Muscle of leg (tissue), 11 donors: ENCODE results near the gene ARID4B. TPM values are rescaled to one million over a fixed set of nuclear protein-coding genes. Genes with fewer than 3 reads are reported as not detected.

Experiments used
- DNase-seq: peaks from one replicate; pipeline ENCODE4 v3.0.0; 2013
- H3K27ac ChIP-seq: one replicate; pipeline ENCODE4 v1.5.1; 2013; ENCODE audit warnings: mild to moderate bottlenecking, low read length, control low read depth
- H3K27me3 ChIP-seq: one replicate; pipeline ENCODE4 v1.6.1; 2013; ENCODE audit warnings: low read length; ENCODE audit not compliant: control insufficient read depth, insufficient read depth
- H3K36me3 ChIP-seq: one replicate; pipeline ENCODE4 v1.6.1; 2013; ENCODE audit warnings: low read length; ENCODE audit not compliant: control insufficient read depth, insufficient read depth
- H3K4me1 ChIP-seq: one replicate; pipeline ENCODE4 v1.6.1; 2013; ENCODE audit warnings: low read length; ENCODE audit not compliant: control insufficient read depth, insufficient read depth
- H3K4me3 ChIP-seq: one replicate; pipeline ENCODE4 v1.5.1; 2013; ENCODE audit warnings: low read length, control low read depth
- H3K9me3 ChIP-seq: replicated peaks from 2 replicates; pipeline ENCODE4 v1.6.1; 2013; ENCODE audit warnings: low read depth, low read length; ENCODE audit not compliant: control insufficient read depth
- WGBS: methylation state at CpG from one replicate; pipeline ENCODE4 v1.1.5; 2013; ENCODE audit warnings: missing lambda C conversion rate; ENCODE audit not compliant: insufficient coverage; 5-methylcytosine and 5-hydroxymethylcytosine counted together
- polyA plus RNA-seq, 8 donors: library from polyadenylated mRNA; unstranded; fragments of 120-200 nt; gene quantifications; one replicate each; pipeline versions ENCODE4 v1.2.1 to v1.2.3, GENCODE V29; 2013; ENCODE audit warnings: inconsistent platforms in 1 of 8, low replicate concordance in 1 of 8; ENCODE audit not compliant: insufficient read length in 8 of 8, insufficient read depth in 1 of 8
- total RNA-seq: library from RNA; stranded (reverse); fragments of 120-200 nt; gene quantifications from one replicate; pipeline ENCODE4 v1.2.4, GENCODE V29; 2013

Gene ARID4B
- total and polyA plus RNA-seq, 9 donors, result 15.2 to 26.5 (median 20.9) TPM

GRCh38 chr1:235302143-235302542 is 25.8 kb downstream of the ARID4B start:
- Histone ChIP-seq H3K4me3 (no peak overlapping the region), H3K36me3 (no peaks in the 10 kb centered on the region), H3K9me3 (no peaks in the 10 kb centered on the region), H3K27me3 (no peaks in the 10 kb centered on the region), H3K4me1 (no peaks in the 10 kb centered on the region), H3K27ac (no peak overlapping the region)
- no peak for DNase-seq
- no CpG with 5 or more reads among the region's 1 CpG for WGBS

GRCh38 chr1:235299169-235299858 is 28.7 kb downstream of the ARID4B start:
- H3K9me3 ChIP-seq, result peaks cover 2% of the 10 kb centered on the region
- H3K4me3 ChIP-seq, result no peak overlapping the region
- H3K27ac ChIP-seq, result no peak overlapping the region
- DNase-seq, result no peak
- H3K27me3 ChIP-seq, result no peaks in the 10 kb centered on the region
- 80% methylated on average over 1 of the region's 10 CpGs for WGBS
- H3K36me3 ChIP-seq, result no peaks in the 10 kb centered on the region
- H3K4me1 ChIP-seq, result no peaks in the 10 kb centered on the region

DNA sequence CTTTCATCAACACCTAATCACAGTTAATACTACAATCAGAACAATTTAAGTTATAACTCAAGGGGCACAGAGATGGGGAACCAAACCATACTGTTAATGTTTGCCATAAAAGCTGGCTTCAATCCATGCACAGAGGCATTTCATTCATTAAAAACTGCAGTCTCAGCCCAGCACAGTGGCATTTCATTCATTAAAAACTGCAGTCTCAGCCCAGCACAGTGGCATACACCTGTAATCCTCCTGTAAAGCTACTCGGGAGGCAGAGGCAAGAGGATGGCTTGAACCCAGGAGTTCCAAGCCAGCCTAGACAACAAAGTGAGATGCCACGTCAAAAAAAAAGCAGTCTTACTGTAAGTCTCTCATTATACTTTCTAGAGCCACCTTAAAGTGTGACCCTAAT is 29.2 kb downstream of the ARID4B start:
- H3K9me3 ChIP-seq, result peaks cover 2% of the 10 kb centered on the region
- no peak overlapping the region for H3K4me3 ChIP-seq
- 33% methylated on average over 1 of the region's 2 CpGs for WGBS
- no peak overlapping the region for H3K27ac ChIP-seq
- DNase-seq, result no peak
- no peaks in the 10 kb centered on the region for H3K27me3 ChIP-seq
- H3K36me3 ChIP-seq, result no peaks in the 10 kb centered on the region
- H3K4me1 ChIP-seq, result no peaks in the 10 kb centered on the region

DNA sequence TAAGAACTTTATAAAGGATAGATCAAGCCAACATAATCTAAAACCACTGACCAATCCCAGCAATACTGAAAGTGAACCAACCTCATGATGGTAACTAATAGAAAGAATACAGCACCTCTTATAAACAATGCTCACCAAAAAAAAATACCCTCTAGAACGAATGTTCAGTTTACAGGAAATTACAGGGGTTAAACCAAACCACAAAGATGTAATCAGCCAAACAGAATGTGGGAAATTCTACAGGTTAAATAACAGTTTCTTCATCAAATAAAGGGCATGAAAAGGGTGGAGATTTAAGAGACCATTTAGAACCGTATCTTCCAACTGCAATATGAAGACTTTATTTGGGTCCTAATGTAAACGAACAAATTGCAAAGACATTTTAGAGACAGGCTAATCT is 30.4 kb downstream of the ARID4B start:
- Histone ChIP-seq H3K27me3 (no peaks in the 10 kb centered on the region), H3K36me3 (no peaks in the 10 kb centered on the region), H3K4me1 (no peaks in the 10 kb centered on the region), H3K27ac (no peak overlapping the region), H3K9me3 (peaks cover 2% of the 10 kb centered on the region), H3K4me3 (no peak overlapping the region)
- no peak for DNase-seq
- WGBS, result 100% methylated on average over 1 of the region's 3 CpGs

DNA sequence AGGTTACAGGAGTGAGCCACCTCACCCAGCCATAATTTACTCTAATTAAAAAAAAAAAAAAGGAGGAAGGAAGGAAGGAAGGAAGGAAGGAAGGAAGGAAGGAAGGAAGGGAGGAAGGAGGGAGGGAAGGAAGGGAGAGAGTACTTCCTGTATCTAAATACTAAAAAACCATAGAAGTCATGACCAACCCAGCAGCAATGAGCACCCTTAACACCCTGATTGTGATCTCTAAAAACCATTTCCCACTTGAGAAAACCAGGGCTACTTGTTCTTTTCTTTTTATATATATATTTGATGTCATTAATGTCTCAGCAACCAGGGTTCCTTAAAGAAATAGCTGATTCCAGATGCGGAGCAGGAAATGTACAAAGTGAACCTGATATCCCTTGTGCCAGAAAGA is 31.2 kb downstream of the ARID4B start:
- Histone ChIP-seq H3K36me3 (no peaks in the 10 kb centered on the region), H3K4me1 (no peaks in the 10 kb centered on the region), H3K4me3 (no peak overlapping the region), H3K27ac (no peak overlapping the region), H3K9me3 (peaks cover 2% of the 10 kb centered on the region), H3K27me3 (no peaks in the 10 kb centered on the region)
- WGBS, result 100% methylated on average over 1 of the region's 1 CpG
- DNase-seq, result no peak

DNA sequence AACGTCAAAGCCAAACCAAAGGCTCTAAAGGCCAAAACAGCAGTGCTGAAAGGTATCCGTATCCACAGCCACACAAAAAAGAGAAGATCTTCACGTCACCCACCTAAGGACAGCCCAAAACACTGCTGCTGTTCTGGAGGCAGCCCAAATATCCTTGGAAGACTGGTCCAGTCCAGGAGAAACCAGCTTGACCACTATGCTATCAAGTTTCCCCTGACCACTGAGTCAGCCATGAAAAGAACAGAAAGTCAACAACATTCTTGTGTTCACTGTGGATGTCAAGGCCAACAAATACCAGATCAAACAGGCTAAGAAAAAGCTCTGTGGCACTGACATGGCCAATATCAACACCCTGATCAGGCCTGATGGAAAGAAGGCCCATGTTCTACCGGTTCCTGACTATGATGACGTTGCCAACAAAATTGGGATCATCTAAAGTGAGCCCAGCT is 32.1 kb downstream of the ARID4B start:
- Histone ChIP-seq H3K27ac (no peak overlapping the region), H3K4me1 (no peaks in the 10 kb centered on the region), H3K9me3 (peaks cover 2% of the 10 kb centered on the region), H3K27me3 (no peaks in the 10 kb centered on the region), H3K36me3 (no peaks in the 10 kb centered on the region), H3K4me3 (no peak overlapping the region)
- DNase-seq, result no peak
- 86% methylated on average over 3 of the region's 5 CpGs for WGBS

DNA sequence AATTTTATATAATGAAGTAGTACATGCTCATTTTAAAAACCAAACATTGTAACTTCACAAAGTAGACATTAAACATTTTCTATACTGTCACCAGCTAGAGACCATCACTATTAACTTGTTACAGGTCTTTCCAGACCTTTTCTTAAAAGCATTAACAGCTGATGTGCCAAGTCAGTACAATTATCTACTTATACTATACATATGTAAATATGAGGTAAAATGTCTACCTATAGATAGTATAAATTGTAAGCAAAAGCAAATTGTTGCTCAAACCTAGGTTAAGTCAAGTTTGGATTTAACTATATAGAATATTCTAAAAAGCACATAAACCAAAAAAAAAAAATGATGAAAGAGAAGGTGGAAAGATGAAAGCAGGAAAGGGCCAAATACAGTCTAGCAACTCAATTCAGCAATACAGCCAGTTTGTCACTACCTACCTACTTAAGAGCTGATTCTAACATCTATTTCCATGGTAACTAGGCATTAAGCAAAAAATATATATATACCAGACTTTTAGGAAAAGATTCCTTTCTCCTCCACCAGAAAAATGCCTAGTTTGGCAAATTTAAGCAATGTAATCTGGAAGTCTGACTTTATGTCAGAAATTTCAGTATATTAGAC is 34.5 kb downstream of the ARID4B start:
- peak; percentile 43 for DNase-seq
- H3K4me1 ChIP-seq, result no peaks in the 10 kb centered on the region
- no peaks in the 10 kb centered on the region for H3K27me3 ChIP-seq
- peaks cover 2% of the 10 kb centered on the region for H3K9me3 ChIP-seq
- H3K4me3 ChIP-seq, result no peak overlapping the region
- no peak overlapping the region for H3K27ac ChIP-seq
- H3K36me3 ChIP-seq, result no peaks in the 10 kb centered on the region

GRCh38 chr1:235292790-235293189 is 35.2 kb downstream of the ARID4B start:
- no peaks in the 10 kb centered on the region for H3K27me3 ChIP-seq
- H3K9me3 ChIP-seq, result peaks cover 2% of the 10 kb centered on the region
- no peak overlapping the region for H3K4me3 ChIP-seq
- WGBS, result no CpG with 5 or more reads among the region's 4 CpGs
- no peaks in the 10 kb centered on the region for H3K4me1 ChIP-seq
- H3K27ac ChIP-seq, result no peak overlapping the region
- DNase-seq, result no peak
- no peaks in the 10 kb centered on the region for H3K36me3 ChIP-seq

DNA sequence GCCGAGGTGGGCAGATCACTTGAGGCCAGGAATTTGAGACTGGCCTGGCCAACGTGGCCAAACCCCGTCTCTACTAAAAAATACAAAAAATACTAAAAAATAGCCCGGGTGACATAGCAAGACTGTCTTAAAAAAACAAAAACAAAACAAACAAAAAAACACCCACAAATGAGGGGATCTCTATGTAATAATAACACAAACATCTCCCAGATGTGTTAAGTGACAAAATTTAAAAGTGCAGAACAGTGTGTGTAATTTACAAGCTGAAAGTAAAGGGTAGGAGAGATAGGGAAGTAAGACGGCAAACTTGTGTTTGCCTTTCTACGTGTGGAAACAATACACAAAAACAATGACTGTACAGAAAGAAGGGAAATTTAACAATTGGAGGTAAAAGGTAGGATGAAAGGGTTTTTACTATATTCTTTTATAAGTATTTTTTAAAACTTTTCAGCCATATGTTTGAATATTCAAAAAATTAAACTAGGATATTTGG is 36.3 kb downstream of the ARID4B start:
- WGBS, result no CpG with 5 or more reads among the region's 6 CpGs
- no peak for DNase-seq
- no peaks in the 10 kb centered on the region for H3K36me3 ChIP-seq
- no peak overlapping the region for H3K27ac ChIP-seq
- no peaks in the 10 kb centered on the region for H3K27me3 ChIP-seq
- no peaks in the 10 kb centered on the region for H3K4me1 ChIP-seq
- no peak overlapping the region for H3K4me3 ChIP-seq
- peaks cover 2% of the 10 kb centered on the region for H3K9me3 ChIP-seq

DNA sequence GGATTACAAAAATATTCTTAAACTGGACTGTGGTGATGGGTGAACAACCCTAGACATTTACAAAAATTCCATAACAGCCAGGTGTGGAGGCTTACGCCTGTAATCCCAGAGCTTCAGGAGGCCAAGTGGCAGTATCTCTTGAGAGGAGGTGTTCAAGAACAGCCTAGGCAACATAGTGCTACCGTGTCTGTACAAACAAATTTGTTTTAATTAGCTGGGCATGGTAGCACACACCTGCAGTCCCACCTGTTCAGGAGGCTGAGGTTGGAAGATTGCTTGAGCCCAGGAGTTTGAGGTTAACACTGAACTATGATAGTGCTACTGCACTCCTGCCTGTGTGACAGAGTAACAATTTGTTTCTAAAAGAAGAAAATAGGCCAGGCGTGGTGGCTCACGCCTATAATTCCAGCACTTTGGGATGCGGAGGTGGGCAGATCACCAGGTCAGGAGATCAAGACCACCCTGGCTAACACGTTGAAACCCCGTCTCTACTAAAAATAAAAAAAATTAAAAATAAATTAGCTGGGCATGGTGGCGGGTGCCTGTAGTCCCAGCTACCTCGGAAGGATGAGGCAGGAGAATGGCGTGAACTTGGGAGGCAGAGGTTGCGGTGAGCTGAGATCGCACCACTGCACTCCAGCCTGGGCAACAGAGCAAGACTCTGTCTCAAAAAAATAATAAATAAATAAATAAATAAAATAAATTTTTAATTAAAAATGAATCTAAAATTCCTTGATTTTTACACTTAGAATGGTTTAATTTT is 37.1 kb downstream of the ARID4B start:
- Histone ChIP-seq H3K27me3 (no peaks in the 10 kb centered on the region), H3K4me1 (no peaks in the 10 kb centered on the region), H3K9me3 (no peaks in the 10 kb centered on the region), H3K27ac (no peak overlapping the region), H3K36me3 (no peaks in the 10 kb centered on the region), H3K4me3 (no peak overlapping the region)
- no peak for DNase-seq
- 92% methylated on average over 4 of the region's 12 CpGs for WGBS
